Measurements from ENCODE around the gene VIL1. TPM values are rescaled to one million over a fixed set of nuclear protein-coding genes. Genes with fewer than 3 reads are reported as not detected.
A peak's percentile ranks its signal among the peaks of the same experiment; 100 is the strongest.

The VIL1 gene
- total RNA-seq, 1 experiment from 2014 or later: 3.0 TPM

GRCh38 chr2:218405086-218405745 lies 13.7 kb upstream of the VIL1 start:
- ATAC-seq (peak; percentile 1), DNase-seq (ENCODE audit: low spot score) (no peak)
- peak overlapping the region; percentile 97 for H3K27ac Mint-ChIP-seq

GRCh38 chr2:218405746-218406208 lies 13.1 kb upstream of the VIL1 start:
- Mint-ChIP-seq H3K9me3 (no peaks in the 10 kb centered on the region), H3K27me3 (ENCODE audit: low read depth) (no peaks in the 10 kb centered on the region), H3K4me3 (peak overlapping the region; percentile 82), H3K4me1 (peaks cover 22% of the 10 kb centered on the region), H3K27ac (peak overlapping the region; percentile 97), H3K36me3 (peaks cover 8% of the 10 kb centered on the region)
- POLR2A ChIA-PET: interaction anchor here (0.7 to 1.1 kb wide), 4 partner anchors 8 to 82 kb away, joined by 3 to 4 read pairs (median 3); partner anchors contain the start of genes CATIP and VIL1
- CTCF ChIA-PET: interaction anchor here (0.6 to 2.5 kb wide), 7 partner anchors 9 to 252 kb away, joined by 3 to 19 read pairs (median 4); no protein-coding TSS in a partner anchor
- peak; percentile 68; the same call in 1 of the 2 replicates for TF ChIP-seq TEAD4 (CRISPR knock-in tag; IDR thresholded peaks at IDR 0.05)
- TF ChIP-seq CREB1 (CRISPR knock-in tag; IDR thresholded peaks at IDR 0.05): no peak
- TF ChIP-seq HMGXB4 (CRISPR knock-in tag; IDR thresholded peaks at IDR 0.05): 0 out of 2 replicates have a peak, but pooled peaks have one; percentile 45
- TF ChIP-seq ELF4 (CRISPR knock-in tag; IDR thresholded peaks at IDR 0.05; ENCODE audit: low read depth): no peak
- TF ChIP-seq NR2C2 (CRISPR knock-in tag; IDR thresholded peaks at IDR 0.05): no peak
- TF ChIP-seq IRF2 (CRISPR knock-in tag; IDR thresholded peaks at IDR 0.05; ENCODE audit: borderline replicate concordance, low read depth): no peak
- TF ChIP-seq MYBL2 (CRISPR knock-in tag; IDR thresholded peaks at IDR 0.05): no peak
- TF ChIP-seq GABPB1 (CRISPR knock-in tag; IDR thresholded peaks at IDR 0.05): peak; percentile 4; the same call in 1 of the 2 replicates
- TF ChIP-seq, protein P1, sequence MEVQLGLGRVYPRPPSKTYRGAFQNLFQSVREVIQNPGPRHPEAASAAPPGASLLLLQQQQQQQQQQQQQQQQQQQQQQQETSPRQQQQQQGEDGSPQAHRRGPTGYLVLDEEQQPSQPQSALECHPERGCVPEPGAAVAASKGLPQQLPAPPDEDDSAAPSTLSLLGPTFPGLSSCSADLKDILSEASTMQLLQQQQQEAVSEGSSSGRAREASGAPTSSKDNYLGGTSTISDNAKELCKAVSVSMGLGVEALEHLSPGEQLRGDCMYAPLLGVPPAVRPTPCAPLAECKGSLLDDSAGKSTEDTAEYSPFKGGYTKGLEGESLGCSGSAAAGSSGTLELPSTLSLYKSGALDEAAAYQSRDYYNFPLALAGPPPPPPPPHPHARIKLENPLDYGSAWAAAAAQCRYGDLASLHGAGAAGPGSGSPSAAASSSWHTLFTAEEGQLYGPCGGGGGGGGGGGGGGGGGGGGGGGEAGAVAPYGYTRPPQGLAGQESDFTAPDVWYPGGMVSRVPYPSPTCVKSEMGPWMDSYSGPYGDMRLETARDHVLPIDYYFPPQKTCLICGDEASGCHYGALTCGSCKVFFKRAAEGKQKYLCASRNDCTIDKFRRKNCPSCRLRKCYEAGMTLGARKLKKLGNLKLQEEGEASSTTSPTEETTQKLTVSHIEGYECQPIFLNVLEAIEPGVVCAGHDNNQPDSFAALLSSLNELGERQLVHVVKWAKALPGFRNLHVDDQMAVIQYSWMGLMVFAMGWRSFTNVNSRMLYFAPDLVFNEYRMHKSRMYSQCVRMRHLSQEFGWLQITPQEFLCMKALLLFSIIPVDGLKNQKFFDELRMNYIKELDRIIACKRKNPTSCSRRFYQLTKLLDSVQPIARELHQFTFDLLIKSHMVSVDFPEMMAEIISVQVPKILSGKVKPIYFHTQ (CRISPR knock-in tag; IDR thresholded peaks at IDR 0.05): no peak
- ATAC-seq (peak; percentile 2; the same call in 1 of the 2 replicates), DNase-seq (ENCODE audit: low spot score) (peak; percentile 40)

More at GRCh38 chr2:218405086-218405745, 13.7 kb upstream of the VIL1 start:
- Mint-ChIP-seq H3K4me1 (peaks cover 22% of the 10 kb centered on the region), H3K9me3 (no peaks in the 10 kb centered on the region), H3K36me3 (peaks cover 8% of the 10 kb centered on the region), H3K27me3 (ENCODE audit: low read depth) (no peaks in the 10 kb centered on the region), H3K4me3 (peak overlapping the region; percentile 82)
- ChIA-PET CTCF (interaction anchor here (0.6 to 2.5 kb wide), 5 partner anchors 9 to 61 kb away, joined by 3 to 19 read pairs (median 6); no protein-coding TSS in a partner anchor), POLR2A (interaction anchor here (0.6 to 1.2 kb wide), 5 partner anchors 8 to 252 kb away, joined by 3 read pairs; partner anchors contain the start of genes CATIP and VIL1)
- TF ChIP-seq SOX15 (CRISPR knock-in tag; IDR thresholded peaks at IDR 0.05): no peak
- TF ChIP-seq PREB (CRISPR knock-in tag; IDR thresholded peaks at IDR 0.05; ENCODE audit: borderline replicate concordance): 0 out of 2 replicates have a peak, but pooled peaks have one; percentile 51
- no peak for TF ChIP-seq NR1H2 (CRISPR knock-in tag; IDR thresholded peaks at IDR 0.05)
- TF ChIP-seq ZBTB43 (CRISPR knock-in tag; IDR thresholded peaks at IDR 0.05): no peak
- TF ChIP-seq TCF7 (CRISPR knock-in tag; IDR thresholded peaks at IDR 0.05; ENCODE audit: low read depth): no peak
- TF ChIP-seq SP1 (CRISPR knock-in tag; conservative IDR thresholded peaks at IDR 0.05): no peak
- peak; percentile 48; the same call in 1 of the 2 replicates for TF ChIP-seq TP53 (CRISPR knock-in tag; IDR thresholded peaks at IDR 0.05)
